Measurements from ENCODE around the gene SLC39A9.

SLC39A9 gene, protein sequence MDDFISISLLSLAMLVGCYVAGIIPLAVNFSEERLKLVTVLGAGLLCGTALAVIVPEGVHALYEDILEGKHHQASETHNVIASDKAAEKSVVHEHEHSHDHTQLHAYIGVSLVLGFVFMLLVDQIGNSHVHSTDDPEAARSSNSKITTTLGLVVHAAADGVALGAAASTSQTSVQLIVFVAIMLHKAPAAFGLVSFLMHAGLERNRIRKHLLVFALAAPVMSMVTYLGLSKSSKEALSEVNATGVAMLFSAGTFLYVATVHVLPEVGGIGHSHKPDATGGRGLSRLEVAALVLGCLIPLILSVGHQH

DNA sequence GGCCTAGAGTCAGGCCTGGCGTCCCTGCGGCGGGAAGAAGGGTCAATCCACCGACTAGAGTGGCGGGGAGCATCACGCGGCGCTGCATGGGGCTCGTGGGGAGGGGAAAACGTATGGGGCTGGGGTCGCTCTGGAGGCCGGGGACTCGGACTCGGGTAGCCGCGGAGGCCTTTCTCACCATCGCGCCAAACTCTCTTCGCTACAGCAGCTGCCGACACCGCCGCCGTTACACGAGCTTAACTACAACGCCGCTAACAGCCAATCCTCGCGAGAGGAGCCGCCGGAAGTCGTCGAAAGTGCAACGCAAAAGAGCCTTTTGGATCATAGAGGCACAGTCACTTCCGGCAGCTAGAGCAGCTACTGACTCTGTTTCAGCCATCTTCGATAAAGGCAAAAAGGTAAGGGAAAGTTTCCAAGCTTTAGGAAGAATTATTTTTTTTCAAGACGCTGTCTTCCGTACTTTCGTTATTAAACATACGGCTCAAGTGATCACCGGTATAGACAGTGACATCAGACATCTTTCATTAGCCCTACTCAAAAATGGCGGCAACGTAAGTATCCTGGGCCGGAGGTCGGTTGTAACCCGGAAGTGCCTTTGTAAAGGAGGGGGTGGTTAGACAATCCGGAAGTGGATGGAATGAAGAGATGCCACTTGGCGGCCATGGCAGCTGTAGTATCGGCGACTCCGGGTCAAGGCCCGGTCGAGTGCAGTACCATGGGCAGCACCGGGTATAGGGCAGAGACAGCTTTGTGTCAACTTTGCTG lies at the start of gene SLC39A9, which contains the start of gene ERH:
Gene SLC39A9 (plus strand): TSS at position 640 of the 765 bp plus-strand sequence. CDS start 678 bp downstream, outside the sequence.
Gene ERH (minus strand): TSS at position 247 of the 765 bp plus-strand sequence. CDS start 66 bp downstream, at position 181.
- DNase-seq = peak; percentile 95 to 99

DNA sequence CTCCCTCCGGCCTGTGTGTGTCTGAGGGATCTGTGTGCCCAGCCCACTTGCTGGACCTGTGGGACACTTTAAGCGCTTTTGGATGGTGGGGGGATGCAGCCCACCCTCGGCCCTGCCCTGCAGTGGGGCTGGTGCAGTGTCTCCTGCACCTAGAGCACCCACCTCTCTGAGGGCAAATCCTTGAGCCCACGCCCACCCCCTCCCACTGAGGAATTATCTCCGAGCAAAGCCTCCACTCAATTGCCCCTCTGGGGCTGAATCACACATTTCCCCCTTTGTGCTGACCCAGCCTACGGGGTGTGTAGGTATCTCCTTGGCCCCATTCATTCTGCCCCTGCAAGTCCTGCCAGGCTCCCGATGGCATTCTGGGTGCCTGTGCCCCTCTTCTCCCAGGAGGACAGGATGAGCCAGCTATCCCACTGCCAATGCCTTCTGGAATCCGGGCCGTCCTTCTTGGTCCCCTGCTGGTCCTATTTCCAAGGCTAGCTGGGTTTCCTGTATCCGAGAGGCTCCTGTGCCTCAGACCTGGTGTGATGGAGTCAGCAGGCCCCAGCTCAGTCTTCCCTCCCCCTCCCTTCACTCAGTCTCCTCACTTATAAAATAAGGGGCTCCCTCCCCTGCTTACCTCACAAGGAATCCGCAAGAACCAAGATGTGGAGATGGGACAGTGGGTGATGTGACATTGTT lies 49.3 kb upstream of the SLC39A9 start:
- DNase-seq = no peak

DNA sequence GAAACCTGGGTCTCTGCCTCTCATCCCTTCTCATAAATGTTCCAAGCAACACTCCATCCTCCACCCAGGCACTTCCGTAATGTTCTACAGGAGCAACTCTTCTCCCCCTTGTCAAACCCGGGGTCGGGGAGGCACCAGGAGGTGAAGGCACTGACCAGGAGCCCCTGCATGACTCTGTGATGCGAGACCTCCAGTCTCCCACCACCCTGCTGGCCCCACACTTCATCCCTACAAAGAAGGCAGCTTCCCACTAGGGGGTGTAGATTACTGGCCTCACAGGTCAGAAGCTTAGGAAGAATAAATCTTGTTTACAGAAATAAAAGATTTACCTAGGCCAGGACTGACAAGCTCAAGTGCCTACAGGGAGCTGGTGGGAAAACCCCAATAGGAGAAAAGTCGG lies 47.6 kb upstream of the SLC39A9 start:
- DNase-seq = no peak

DNA sequence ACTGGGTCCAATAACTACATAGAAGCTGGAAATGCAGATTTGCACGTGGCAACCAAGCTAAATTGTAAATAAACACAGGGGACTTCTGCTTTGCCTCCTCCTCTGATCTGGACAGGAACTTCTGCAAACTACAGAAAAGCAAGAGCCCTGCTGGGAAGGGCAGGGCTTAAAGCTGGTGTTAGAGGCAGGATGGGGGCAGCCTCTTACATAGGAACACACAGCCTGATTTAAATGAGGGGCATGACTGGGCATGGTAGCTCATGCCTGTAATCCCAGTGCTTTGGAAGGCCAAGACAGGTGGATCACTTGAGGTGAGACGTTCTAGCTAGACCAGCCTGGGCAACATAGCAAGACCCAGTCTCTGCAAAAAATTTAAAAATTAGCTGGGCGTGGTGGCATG lies 47.1 kb upstream of the SLC39A9 start:
- peak; percentile 9 to 41 for DNase-seq

DNA sequence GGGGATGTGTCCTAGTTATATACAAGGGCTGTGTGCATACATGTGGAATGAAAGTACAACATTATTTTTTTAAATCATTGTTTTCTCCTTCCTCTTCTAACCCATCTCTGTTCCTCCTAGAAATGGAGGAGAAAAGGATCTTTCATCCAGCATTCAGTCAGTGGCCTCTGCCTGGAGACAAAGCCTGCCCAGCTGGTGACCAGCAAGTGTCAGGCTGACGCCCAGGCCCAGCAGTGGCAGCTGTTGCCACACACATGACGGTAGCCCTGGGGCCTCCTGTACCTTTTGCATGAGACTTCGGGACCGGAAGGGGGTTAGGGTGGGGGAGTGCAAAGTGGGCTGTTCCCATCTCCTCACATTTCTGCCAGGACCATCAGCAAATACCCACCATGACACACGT lies 46.6 kb upstream of the SLC39A9 start:
- no peak for DNase-seq

DNA sequence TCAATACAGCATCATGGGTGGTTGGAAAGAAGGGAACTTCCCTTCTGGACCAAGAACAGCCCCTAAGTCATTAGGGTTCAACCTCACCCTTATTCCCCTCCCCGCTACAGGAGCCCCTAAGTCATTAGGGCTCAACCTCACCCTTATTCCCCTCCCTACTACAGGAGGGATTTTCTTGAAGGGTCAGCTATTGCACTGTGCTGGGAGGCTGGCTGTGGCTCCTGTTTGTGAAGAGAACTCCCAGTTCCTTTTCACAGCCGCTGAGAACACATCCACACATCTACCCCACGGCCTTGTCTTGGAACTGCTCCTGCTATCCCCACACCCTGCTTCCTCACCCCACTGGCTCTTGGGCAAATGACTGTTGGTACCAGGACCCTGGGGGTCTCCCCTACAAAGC lies 45.3 kb upstream of the SLC39A9 start:
- DNase-seq = no peak

DNA sequence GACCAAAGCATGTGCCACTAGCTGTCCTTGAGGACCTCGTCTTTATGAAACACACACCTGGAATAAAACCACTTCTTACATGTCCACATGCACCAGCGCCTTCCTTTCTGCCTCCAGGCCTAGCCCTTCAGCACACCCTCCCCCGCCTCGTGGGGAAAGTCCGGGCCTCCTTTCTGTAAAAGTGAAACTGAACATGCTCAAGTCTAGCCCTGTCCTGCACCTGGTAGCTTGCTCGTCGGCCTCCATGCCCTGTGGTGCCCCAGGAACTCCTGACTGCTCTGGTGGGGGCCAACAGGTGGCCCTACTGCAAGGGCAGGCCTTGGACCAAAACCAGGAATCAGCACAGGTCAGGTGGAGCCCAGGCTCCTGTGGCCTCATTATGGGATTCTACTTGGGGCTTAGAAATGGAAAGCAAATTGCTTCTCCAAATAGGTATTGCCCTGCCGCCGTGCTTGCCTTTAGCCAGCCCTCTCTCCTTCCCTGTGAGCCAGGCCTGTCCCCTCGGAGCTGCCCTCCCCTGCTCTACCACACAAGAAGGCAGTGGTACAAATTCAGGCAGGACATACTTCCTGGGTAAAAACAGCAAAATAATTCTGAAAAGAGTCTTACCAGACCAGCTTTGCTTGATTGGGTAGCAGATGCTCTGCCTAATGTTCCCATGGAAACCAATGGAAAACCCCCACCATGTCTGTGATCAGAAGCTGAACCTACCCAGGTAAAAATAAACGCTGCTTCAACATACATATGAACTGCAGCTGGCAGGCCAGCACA lies 43.9 kb upstream of the SLC39A9 start:
- DNase-seq = no peak

DNA sequence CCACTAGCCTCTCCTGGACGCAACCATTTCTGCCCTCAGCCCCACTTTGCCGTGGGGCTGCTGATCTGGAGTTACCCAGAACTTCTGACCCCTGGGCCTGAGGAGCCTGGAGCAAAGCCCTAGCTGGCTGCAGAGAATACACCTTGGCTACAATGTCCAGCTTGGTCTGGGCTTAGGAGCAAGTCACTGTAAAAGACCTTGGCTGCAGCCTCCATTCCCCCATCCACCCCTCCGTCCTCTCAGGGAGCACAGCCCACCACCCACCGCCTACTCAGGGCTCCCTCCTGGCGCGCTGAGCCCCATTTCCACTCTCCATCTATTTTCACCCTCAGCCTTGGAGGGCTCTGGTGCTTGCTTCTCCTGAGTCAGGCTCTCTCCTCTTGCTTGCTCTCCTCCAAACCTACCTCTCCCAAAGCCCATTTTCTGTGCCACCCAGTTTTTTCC lies 43.3 kb upstream of the SLC39A9 start:
- no peak for DNase-seq

DNA sequence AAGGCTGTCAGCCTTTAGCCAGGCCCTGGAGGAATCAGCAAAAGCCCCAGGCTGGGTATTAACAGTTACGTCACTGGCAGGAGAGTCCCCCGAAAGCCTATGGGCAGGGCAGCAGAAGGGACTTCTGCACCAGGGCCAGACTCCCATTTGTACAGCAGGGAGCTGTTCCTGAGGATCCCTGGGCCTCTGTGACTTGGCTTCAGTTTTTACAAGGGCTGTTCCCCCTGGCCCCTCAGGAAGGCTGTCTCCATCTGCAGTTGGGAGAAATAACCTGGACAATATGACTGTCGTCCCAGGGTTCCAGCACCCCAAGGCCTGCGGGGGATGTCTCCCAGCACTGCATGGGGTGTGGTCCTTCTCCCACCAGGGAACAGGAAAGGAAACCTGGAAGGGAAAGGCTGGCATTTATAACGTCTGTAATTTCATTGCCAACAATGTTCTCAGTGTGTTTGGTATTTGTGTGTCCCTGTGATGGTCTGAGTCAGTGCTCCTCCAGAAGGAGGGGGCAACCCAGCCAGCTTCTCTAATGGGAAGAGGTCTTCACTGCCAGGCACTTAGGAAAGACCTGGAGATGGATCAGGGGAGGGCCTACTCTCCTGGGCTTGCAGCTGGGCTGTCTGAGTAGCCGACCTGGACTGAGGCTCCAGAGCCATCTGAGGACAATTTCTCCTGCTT lies 42.7 kb upstream of the SLC39A9 start:
- no peak for DNase-seq

DNA sequence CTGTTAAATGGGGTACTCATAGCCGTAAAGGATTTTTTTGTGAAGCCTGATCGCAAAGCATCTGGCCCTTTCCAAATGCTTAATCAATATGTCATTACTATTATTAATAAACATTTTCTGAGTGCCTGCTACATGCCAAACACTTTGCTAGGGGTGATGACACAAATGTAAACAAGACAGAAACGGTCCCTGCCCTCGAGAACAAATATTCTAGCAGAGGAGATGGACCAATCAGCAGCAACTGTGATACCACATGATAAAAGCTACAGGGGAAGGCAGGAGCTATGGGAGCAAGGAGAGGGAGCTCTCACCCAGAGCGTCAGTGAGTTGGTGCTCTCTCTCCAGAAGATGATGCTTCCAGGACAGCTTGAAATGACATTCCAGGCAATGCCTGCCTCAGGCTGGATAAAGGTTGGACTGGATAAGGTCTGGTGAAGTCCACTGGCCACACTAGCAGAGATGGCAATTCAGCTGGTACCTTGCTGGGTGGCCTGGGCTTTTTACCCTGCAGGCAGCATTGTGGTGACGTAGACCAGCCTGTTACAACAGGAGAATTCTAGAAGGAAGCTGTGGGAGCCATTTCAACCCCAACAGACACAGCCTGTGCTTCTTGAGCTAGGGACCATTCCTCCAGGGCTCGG lies 41.5 kb upstream of the SLC39A9 start:
- DNase-seq = no peak

DNA sequence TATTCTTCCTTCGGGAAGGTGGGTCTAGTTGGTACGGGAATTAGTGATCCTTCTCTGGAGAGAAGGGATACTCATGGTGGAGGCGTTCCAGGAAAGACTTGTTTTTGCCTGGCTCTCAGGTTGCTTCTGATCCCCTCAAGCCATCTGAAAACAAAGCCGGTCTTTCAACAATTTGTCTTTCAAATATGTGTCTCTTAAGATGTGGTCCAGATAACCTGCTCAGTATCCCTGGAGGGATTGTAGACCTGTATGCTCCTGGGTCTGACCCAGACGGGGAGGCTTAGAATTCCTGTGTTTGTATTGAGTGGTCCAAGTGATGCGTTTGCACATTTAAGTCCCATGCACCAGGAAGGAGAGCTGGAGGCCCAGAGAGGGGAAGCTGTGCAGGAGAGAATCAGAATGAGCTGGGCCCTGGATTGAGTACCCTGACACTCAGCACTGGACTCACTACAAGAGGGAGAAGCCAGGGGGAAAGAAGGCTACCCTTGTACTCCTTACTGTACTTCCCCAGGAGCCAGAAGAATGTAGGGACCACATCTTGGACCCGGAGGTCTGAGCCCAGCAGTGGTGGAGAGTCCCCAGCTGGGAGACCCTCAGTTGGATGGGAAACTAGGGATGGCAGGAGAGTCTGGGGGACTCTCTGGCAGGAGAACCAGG lies 40.8 kb upstream of the SLC39A9 start:
- no peak for DNase-seq

DNA sequence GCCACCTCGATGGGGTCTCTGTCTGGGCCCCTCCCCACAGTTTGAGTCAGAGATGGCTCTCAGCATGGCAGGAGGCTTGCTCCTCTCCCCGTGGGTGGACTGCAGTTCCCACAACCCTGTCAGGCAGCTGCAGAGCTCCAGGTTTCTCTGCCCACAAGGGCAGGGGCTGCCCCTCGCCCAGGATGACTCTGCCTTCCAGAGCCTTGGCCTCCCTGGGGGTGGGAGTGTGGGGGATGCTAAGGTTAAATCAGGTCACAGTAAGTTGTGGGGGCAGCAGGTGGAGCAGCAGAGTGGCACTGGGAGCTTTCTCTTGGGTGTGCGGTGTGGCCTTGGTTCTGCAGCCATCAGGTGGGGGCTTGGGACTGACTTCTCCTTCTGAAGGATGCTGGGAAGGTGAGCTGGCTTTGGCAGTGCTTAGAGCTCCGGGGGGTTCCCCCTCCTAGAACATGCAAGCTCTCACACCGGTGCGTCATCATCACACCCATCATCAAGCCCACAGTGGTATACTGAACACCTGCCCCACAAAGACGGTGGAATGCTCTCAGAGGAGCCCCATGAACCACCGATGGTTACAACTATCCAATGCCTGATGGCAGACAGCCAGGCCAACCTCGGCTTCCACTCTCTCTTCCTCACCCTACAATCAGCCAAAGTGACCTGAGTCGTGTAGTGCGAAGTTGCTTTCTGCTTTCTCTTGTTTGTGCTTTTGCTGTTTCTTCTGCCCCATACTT lies 40.1 kb upstream of the SLC39A9 start:
- no peak for DNase-seq

DNA sequence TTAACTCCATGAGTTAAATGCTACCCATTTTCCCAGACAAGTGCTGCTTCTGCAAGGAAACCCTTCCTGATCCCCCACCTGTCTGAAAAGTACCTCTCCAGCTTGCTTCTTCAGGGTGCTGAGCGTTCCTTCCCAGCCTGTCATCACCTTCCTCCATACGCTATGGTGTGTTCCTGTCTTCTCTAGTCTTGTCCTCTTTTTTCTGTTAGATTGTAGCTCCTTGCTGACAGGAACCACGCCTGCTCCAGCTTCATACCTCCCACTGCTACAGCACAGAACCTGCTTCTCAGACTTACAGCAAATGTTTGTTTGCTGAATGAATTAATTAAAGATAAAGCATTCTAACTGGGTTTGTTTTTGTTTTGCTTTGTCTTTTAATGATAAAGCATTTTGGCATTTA lies 39.5 kb upstream of the SLC39A9 start:
- DNase-seq = no peak

DNA sequence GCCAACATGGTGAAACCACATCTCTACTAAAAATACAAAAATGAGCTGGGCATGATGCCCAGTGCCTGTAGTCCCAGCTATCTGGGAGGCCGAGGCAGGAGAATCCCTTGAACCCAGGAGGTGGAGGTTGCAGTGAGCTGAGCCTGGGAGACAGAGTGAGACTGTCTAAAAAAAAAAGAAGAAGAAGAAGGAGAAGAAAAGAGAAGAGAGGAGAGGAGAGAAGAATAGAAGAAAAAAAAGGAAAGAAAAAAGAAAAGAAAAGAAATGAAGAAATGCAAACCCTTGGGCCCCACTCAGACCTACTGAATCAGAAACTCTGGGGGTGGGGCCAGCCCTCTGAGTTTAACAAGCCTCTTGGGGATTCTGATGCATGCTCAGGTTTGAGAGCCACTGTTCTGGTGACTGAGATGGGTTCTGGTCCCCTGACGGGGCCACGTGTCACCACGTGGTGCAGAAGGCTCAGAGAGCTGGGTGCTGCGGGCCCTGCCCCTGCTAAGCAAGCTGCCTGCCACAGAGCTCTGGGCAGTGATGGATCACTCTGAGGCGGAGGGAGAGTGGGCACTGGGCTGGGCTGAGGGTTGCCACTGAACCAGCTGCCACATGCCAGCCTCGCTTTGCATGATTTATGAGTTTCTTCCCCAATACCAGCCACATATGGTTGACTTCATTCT lies 37.9 kb upstream of the SLC39A9 start:
- no peak for DNase-seq

DNA sequence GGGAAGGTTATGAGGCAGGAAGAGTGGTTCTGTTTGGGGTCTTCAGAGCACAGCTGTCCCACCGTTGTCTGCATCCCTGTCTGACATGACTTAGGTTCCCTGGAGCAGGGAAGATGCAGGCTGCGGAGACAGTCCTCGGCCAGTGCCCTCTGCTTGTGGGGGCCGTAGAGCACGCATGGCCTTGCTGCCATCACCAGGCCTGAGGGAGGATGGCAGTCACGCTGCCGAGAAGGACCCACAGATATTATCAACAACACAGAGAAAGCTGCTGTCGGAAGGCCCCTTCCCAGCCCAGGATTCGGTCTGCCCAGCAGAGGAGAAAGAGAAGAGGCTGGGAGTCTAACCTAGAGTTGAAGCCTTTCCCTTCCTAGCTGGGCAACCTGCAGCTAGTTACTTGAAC lies 35.4 kb upstream of the SLC39A9 start:
- DNase-seq = no peak

DNA sequence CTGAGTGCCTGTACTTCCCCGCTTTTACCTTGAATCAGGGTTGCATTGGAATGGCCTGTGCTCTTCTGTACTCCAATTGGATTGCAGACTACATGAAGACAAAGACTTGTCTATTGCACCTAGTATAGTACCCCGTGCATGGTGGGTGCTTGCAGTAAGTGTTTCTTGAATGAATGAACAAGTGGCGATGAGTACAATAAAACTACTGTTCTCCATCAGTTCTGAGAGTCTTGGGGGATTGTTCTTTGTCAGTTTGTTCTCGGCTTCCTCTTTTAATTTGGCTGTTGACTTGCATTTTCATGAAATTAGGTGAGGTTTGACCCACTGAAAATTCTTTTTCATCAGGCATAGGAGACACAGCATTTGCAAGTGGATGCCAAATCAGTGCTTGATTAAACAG lies 34.5 kb upstream of the SLC39A9 start:
- DNase-seq = no peak

DNA sequence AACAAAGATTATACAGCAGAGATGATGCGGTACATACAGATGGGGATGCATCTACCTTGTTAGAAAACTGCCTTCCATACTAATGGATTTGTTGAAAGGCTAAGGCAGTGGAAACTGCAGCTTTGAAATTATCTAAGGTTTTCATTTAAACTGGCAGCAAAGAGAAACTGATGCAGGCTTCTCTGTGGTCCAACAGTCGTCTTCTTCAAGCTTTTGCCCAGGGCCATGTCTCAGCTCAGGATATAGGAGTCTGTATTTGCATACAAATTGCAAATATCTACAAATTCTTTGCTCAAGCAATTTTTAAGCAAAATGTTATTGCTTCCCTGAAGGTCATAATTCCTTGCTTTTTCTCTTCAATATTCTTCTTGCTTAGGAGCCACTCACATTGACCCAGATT lies 34.1 kb upstream of the SLC39A9 start:
- no peak for DNase-seq

DNA sequence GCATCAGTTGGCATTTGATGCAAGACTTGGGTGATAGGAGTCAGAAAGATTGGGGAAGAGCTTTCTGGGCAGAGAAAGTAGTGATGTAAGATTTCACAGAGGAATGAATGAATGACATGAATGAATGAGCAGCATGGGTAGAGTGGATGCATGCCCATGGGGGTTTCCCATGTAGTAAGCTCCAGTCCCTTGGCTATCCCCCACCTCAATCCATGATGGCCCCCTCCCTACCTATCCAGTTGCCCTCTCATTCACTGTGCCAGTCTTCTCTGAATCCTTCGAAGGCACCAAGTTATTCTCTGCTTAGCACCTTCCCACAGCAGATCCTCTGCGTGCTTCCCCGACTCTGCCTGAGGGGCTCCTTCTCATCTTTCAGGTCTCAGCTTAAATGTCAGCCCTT lies 32.4 kb upstream of the SLC39A9 start:
- no peak for DNase-seq

DNA sequence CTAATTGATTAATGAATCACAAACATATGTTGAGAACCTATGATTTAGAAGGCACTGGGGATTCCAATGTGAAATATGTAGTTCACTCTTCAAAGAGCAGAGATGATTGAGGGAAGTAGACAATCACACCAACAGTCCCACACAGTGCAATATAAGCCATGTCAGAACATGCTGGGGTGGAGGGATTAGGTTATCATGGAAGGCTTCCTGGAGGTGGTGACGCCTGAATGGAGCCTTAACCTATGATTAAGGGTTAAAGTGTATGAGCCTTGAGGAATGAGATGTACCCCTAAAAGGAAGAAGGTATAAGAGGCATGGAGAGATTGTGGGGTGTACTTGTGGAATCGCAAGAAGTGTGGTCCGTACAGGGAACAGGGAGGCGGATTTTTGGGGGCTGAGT lies 31.7 kb upstream of the SLC39A9 start:
- no peak for DNase-seq

DNA sequence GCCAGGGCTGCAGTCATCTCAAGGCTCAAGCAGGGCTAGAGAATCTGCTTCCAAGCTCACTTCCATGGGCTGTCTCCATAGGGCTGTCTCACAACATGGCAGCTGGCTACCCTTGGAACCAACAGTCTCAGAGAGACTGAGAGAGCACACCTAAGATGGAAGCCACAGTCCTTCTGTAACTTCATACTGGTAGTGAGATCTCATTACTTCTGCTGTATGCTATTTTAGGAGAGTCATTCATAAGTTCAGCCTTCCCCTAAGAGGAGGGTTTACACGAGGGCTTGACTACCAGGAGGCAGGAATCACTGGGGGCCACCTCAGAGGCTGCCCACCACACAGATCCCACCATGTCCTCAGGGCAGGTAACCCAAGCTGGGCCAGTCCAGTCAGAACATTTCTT lies 30.1 kb upstream of the SLC39A9 start:
- no peak for DNase-seq

Measured in AML-193 (cell line).